IMR-90 (cell line): Measurements from ENCODE around the gene RHBDD2. TPM values are rescaled to one million over a fixed set of nuclear protein-coding genes. Genes with fewer than 3 reads are reported as not detected.

ENCODE experiments used
- ATAC-seq: fragments of 200-7000 bp; cut with Tn5 transposase; 2 replicates; pipeline ENCODE4 v1.9.1; 2020; ENCODE audit warnings: low read depth, mild to moderate bottlenecking, moderate library complexity
- BruUV-seq: library from RNA; stranded (reverse); fragments of 400-500 nt; replicated peaks from 2 replicates; lab custom pipeline; 2021; lab: Mats Ljungman, UMichigan
- CTCF ChIA-PET: fragments of 300-600 bp; formaldehyde crosslinking; extraction: SDS; loops from one replicate; lab custom pipeline; 2021; ENCODE audit warnings: antibody characterized with exemption; lab: Yijun Ruan, JAX
- POLR2A ChIA-PET: fragments of 300-600 bp; sonication (Branson Sonifier 250); formaldehyde crosslinking; loops from one replicate; lab custom pipeline; 2022; ENCODE audit warnings: antibody characterized with exemption; ENCODE audit not compliant: unreplicated experiment; lab: Charles Lee
- DNase-seq: peaks from one replicate; pipeline ENCODE4 v3.0.0; 2013
- H2AFZ ChIP-seq: replicated peaks from 2 replicates; pipeline ENCODE3; 2013; ENCODE audit warnings: low read length, mild to moderate bottlenecking; ENCODE audit not compliant: poor library complexity
- H2AK5ac ChIP-seq: 2 replicates; pipeline ENCODE4 v1.6.1; 2013; ENCODE audit warnings: low read depth, low read length, inconsistent platforms
- H2AK9ac ChIP-seq: replicated peaks from 2 replicates; pipeline ENCODE3; 2013; ENCODE audit warnings: mild to moderate bottlenecking, low read depth, low read length, moderate library complexity; ENCODE audit not compliant: poor library complexity
- H2BK120ac ChIP-seq: 2 replicates; pipeline ENCODE4 v1.6.1; 2013; ENCODE audit warnings: low read depth, low read length, inconsistent platforms
- H2BK15ac ChIP-seq: 3 replicates; pipeline ENCODE4 v1.6.1; 2013; ENCODE audit warnings: low read depth, low read length, inconsistent platforms
- H2BK20ac ChIP-seq: 2 replicates; pipeline ENCODE4 v1.6.1; 2013; ENCODE audit warnings: low read depth, mild to moderate bottlenecking, inconsistent platforms, low read length, moderate library complexity
- H2BK5ac ChIP-seq: 2 replicates; pipeline ENCODE4 v1.6.1; 2013; ENCODE audit warnings: mild to moderate bottlenecking, low read depth, low read length, inconsistent platforms; ENCODE audit not compliant: poor library complexity, severe bottlenecking
- H3K14ac ChIP-seq: replicated peaks from 2 replicates; pipeline ENCODE4 v1.6.1; 2013; ENCODE audit warnings: low read depth, low read length, inconsistent platforms
- H3K18ac ChIP-seq: 2 replicates; pipeline ENCODE4 v1.6.1; 2013; ENCODE audit warnings: low read depth, low read length, control low read depth
- H3K23ac ChIP-seq: 2 replicates; pipeline ENCODE4 v1.6.1; 2013; ENCODE audit warnings: low read depth, low read length, inconsistent platforms
- H3K27ac ChIP-seq: 2 replicates; pipeline ENCODE4 v1.5.1; 2013; ENCODE audit warnings: mild to moderate bottlenecking, control low read depth, low read length; ENCODE audit not compliant: insufficient read depth
- H3K27me3 ChIP-seq: 2 replicates; pipeline ENCODE4 v1.6.1; 2013; ENCODE audit warnings: low read length; ENCODE audit not compliant: control insufficient read depth, insufficient read depth
- H3K36me3 ChIP-seq: 2 replicates; pipeline ENCODE4 v1.6.1; 2013; ENCODE audit warnings: low read length, mixed read lengths; ENCODE audit not compliant: control insufficient read depth, insufficient read depth
- H3K4ac ChIP-seq: 2 replicates; pipeline ENCODE4 v1.6.1; 2013; ENCODE audit warnings: low read depth, low read length, inconsistent platforms
- H3K4me1 ChIP-seq: 2 replicates; pipeline ENCODE4 v1.6.1; 2013; ENCODE audit warnings: low read length, mixed read lengths; ENCODE audit not compliant: control insufficient read depth, insufficient read depth
- H3K4me2 ChIP-seq: 2 replicates; pipeline ENCODE4 v1.6.1; 2013; ENCODE audit warnings: low read depth, mild to moderate bottlenecking, control low read depth, low read length, moderate library complexity
- H3K4me3 ChIP-seq: 2 replicates; pipeline ENCODE4 v1.5.1; 2013; ENCODE audit warnings: low read depth, mild to moderate bottlenecking, control low read depth, low read length, moderate library complexity; ENCODE audit not compliant: insufficient read depth
- H3K56ac ChIP-seq: 2 replicates; pipeline ENCODE4 v1.6.1; 2013; ENCODE audit warnings: low read length, inconsistent platforms; ENCODE audit not compliant: insufficient read depth; ENCODE audit errors: extremely low read depth
- H3K79me1 ChIP-seq, 2 experiments: 2 replicates each; pipeline ENCODE4 v1.6.1; 2013; ENCODE audit warnings: low read length in 2 of 2, inconsistent platforms in 1 of 2, low read depth in 1 of 2
- H3K9ac ChIP-seq: 2 replicates; pipeline ENCODE4 v1.6.1; 2013; ENCODE audit warnings: low read depth, low read length, control low read depth
- H3K9me1 ChIP-seq: 2 replicates; pipeline ENCODE4 v1.6.1; 2013; ENCODE audit warnings: low read length, inconsistent platforms; ENCODE audit not compliant: insufficient read depth
- H3K9me3 ChIP-seq: 2 replicates; pipeline ENCODE4 v1.6.1; 2013; ENCODE audit warnings: low read length; ENCODE audit not compliant: control insufficient read depth, insufficient read depth
- H4K20me1 ChIP-seq: 2 replicates; pipeline ENCODE4 v1.6.1; 2013; ENCODE audit warnings: low read length, inconsistent platforms; ENCODE audit not compliant: insufficient read depth
- H4K5ac ChIP-seq: 2 replicates; pipeline ENCODE4 v1.6.1; 2013; ENCODE audit warnings: mild to moderate bottlenecking, low read depth, low read length, control low read depth
- H4K8ac ChIP-seq, 2 experiments: 2 replicates each; pipeline ENCODE4 v1.6.1; 2013; ENCODE audit warnings: low read depth in 2 of 2, low read length in 2 of 2, control low read depth in 1 of 2, inconsistent platforms in 1 of 2
- H4K91ac ChIP-seq: 2 replicates; pipeline ENCODE4 v1.6.1; 2013; ENCODE audit warnings: low read depth, low read length, inconsistent platforms; ENCODE audit not compliant: insufficient read depth
- BHLHE40 ChIP-seq: fragments of 150-350 bp; IDR thresholded peaks from 2 replicates; pipeline ENCODE4 v1.6.1; 2016; ENCODE audit warnings: mild to moderate bottlenecking, low read depth, low read length
- CEBPB ChIP-seq: IDR thresholded peaks from 2 replicates; pipeline ENCODE4 v1.6.1; 2012; ENCODE audit warnings: low read depth, low read length, improper control_type of control experiment
- CHD1 ChIP-seq: IDR thresholded peaks from 2 replicates; pipeline ENCODE4 v1.6.1; 2012; ENCODE audit warnings: low read depth, low read length, improper control_type of control experiment
- FOS ChIP-seq: fragments of 150-350 bp; IDR thresholded peaks from 2 replicates; pipeline ENCODE4 v1.6.1; 2016; ENCODE audit warnings: low read depth, low read length
- MAZ ChIP-seq: IDR thresholded peaks from 2 replicates; pipeline ENCODE4 v1.6.1; 2012; ENCODE audit warnings: low read depth, mild to moderate bottlenecking, low read length, improper control_type of control experiment, moderate library complexity, borderline replicate concordance
- MXI1 ChIP-seq: IDR thresholded peaks from 2 replicates; pipeline ENCODE4 v1.6.1; 2012; ENCODE audit warnings: low read depth, mild to moderate bottlenecking, low read length, moderate library complexity, borderline replicate concordance
- NFE2L2 ChIP-seq: fragments of 150-350 bp; IDR thresholded peaks from 2 replicates; pipeline ENCODE4 v1.6.1; 2016; ENCODE audit warnings: low read depth, mild to moderate bottlenecking, low read length
- POLR2A ChIP-seq: IDR thresholded peaks from 2 replicates; pipeline ENCODE4 v1.6.1; 2012; ENCODE audit warnings: mild to moderate bottlenecking, low read depth, low read length
- RAD21 ChIP-seq: IDR thresholded peaks from 2 replicates; pipeline ENCODE4 v1.6.1; 2012; ENCODE audit warnings: low read length, improper control_type of control experiment
- RCOR1 ChIP-seq: IDR thresholded peaks from 2 replicates; pipeline ENCODE4 v1.6.1; 2012; ENCODE audit warnings: mild to moderate bottlenecking, low read length, improper control_type of control experiment; ENCODE audit not compliant: insufficient replicate concordance
- RFX5 ChIP-seq: IDR thresholded peaks from 2 replicates; pipeline ENCODE4 v1.8.0; 2012; ENCODE audit warnings: low read depth, mild to moderate bottlenecking, low read length, moderate library complexity
- WGBS, 2 experiments: methylation state at CpG; one replicate each; pipeline versions ENCODE4 v1.1.5 to v1.1.7; 2013; ENCODE audit warnings: missing lambda C conversion rate in 2 of 2; ENCODE audit not compliant: insufficient read length in 1 of 2; ENCODE audit errors: extremely low coverage in 2 of 2; 5-methylcytosine and 5-hydroxymethylcytosine counted together
- dilution Hi-C: fragments of 300-500 bp; cut with HindIII; formaldehyde crosslinking; loops from one replicate; pipeline ENCODE4 v1.14.3; 2018; ENCODE audit warnings: low sequenced_read_pairs; ENCODE audit not compliant: unreplicated experiment
- in situ Hi-C: fragments of 300-500 bp; cut with MboI; formaldehyde crosslinking; loops from 3 replicates; pipeline ENCODE4 v1.14.3; 2019; ENCODE audit warnings: low sequenced_read_pairs, inconsistent platforms, mixed read lengths
- intact Hi-C: fragments of 100-400 bp; cut with micrococcal nuclease; formaldehyde crosslinking; loops from 2 replicates; pipeline ENCODE4 v1.10.0; 2022
- polyA plus RNA-seq, 3 experiments: library from polyadenylated mRNA; depleted of rRNA; stranded (reverse); fragments of >200 nt; gene quantifications; 2 replicates each; pipeline ENCODE4 v1.2.3, GENCODE V29; 2012; ENCODE audit warnings: low replicate concordance in 1 of 3
- total RNA-seq: library from RNA; depleted of rRNA; stranded (reverse); fragments of >200 nt; gene quantifications from 2 replicates; pipeline ENCODE4 v1.2.3, GENCODE V29; 2012

Gene RHBDD2
- total and polyA plus RNA-seq, 2 of the 4 experiments (the other 2 are of a cell fraction) = 9.7 to 42.4 TPM

DNA sequence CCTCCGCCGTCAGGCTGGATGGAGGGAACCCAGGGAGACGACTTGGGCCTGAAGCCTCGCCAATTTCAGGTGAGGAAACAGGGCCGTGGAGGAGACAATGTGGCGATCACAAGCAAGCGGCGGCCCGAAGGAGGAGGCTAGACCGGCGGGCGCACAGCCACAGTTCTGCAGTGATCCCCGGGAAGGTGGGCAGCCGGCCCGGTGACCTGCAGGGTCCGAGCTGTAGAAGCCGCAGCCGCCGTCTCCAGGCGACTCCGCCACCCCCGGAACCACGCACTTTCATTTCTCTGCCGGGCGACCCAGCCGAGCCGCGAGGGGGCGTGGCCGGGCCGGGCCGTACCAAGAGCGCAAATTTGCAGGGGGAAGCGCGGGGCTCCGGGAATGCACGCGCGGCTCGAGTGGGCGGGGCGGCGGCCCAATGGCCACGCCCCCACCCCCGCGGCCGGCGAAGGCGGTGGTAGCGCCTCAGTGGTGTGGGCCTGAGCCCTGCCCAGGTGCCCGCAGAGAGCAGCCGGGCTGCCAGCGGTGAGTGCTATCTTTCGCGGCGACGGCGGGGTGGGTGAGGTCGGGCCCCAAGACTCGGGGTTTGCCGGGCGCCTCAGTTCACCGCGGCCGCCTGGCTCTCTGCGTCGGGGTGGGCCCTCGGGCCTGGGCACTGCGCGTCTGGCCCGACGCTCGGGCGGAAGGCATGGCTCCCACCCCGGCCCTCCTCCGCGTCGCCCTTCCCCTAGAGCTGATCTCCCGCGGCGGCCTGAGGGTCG, 36.0 kb downstream of the RHBDD2 start, which contains the start of gene POR:
POR (plus strand) TSS at position 501 of the 761 bp plus-strand sequence. CDS start 38,847 bp downstream, outside the sequence.
- peak within 1 kb of the TSS; percentile 89 for H3K9ac ChIP-seq
- H3K4ac ChIP-seq = peak within 1 kb of the TSS; percentile 85
- peaks cover 24% of the 10 kb centered on the region for H4K20me1 ChIP-seq
- H3K9me1 ChIP-seq = peaks cover 7% of the 10 kb centered on the region; the same call in 1 of the 2 replicates
- H4K8ac ChIP-seq = peak within 1 kb of the TSS; percentile 57 to 84
- H2BK20ac ChIP-seq = no peak within 1 kb of the TSS
- DNase-seq (peak; percentile 88), ATAC-seq (peak; percentile 99)
- H2AK9ac ChIP-seq = peak within 1 kb of the TSS; percentile 98
- H2BK5ac ChIP-seq = peak within 1 kb of the TSS; percentile 71
- ChIA-PET CTCF (no interaction called here), POLR2A (interaction anchor here (0.6 kb wide), 1 partner anchor 7 kb away, joined by 3 read pairs; no protein-coding TSS in a partner anchor)
- peak within 1 kb of the TSS; percentile 86 for H3K27ac ChIP-seq
- peak within 1 kb of the TSS; percentile 86 for H3K4me2 ChIP-seq
- peak within 1 kb of the TSS; percentile 52; the same call in 1 of the 2 replicates for H3K56ac ChIP-seq
- peak within 1 kb of the TSS; percentile 38 for H4K5ac ChIP-seq
- in situ Hi-C loops = no loop called here
- peak within 1 kb of the TSS; percentile 78 for H3K4me3 ChIP-seq
- no peak within 1 kb of the TSS; the same call in 1 of the 2 replicates for H3K18ac ChIP-seq
- BruUV-seq = no TSS peak
- H3K4me1 ChIP-seq = peaks cover 2% of the 10 kb centered on the region
- H3K23ac ChIP-seq = peak within 1 kb of the TSS; percentile 98
- 0 out of 2 replicates have a peak, but pooled peaks have one; percentile 24 for TF ChIP-seq FOS
- peak; percentile 99 for TF ChIP-seq POLR2A
- TF ChIP-seq RCOR1 = peak; percentile 42
- no peak for TF ChIP-seq NFE2L2
- peak; percentile 81; the same call in 1 of the 2 replicates for TF ChIP-seq MXI1
- TF ChIP-seq BHLHE40 = peak; percentile 100
- peak; percentile 78; the same call in 1 of the 2 replicates for TF ChIP-seq MAZ
- TF ChIP-seq CEBPB = no peak
- TF ChIP-seq RAD21 = peak; percentile 3; the same call in 1 of the 2 replicates
- TF ChIP-seq RFX5 = no peak
- TF ChIP-seq CHD1 = peak; percentile 100; the same call in 1 of the 2 replicates
- no peaks in the 10 kb centered on the region for H3K36me3 ChIP-seq
- peak within 1 kb of the TSS; percentile 58; the same call in 1 of the 3 replicates for H2BK15ac ChIP-seq
- H2AK5ac ChIP-seq = peak within 1 kb of the TSS; percentile 66
- H3K27me3 ChIP-seq = no peaks in the 10 kb centered on the region
- dilution Hi-C loops = no loop called here
- peaks cover 28 to 53% of the 10 kb centered on the region in 2 experiments for H3K79me1 ChIP-seq
- peak within 1 kb of the TSS; percentile 88 for H3K14ac ChIP-seq
- no peaks in the 10 kb centered on the region for H3K9me3 ChIP-seq
- H2AFZ ChIP-seq = peak within 1 kb of the TSS; percentile 95
- no peak within 1 kb of the TSS; the same call in none of the 2 replicates for H4K91ac ChIP-seq
- peak within 1 kb of the TSS; percentile 25 for H2BK120ac ChIP-seq
- 0% methylated on average over 43 of the region's 82 CpGs; no CpG with 5 or more reads in 1 of the 2 experiments for WGBS, 2 experiments
- intact Hi-C loops = loop anchor here (2.0 to 10.0 kb wide), 3 partner anchors 48 to 100 kb away; no protein-coding TSS in a partner anchor
